Epithelial cell of esophagus (primary cell): ENCODE data around the gene ZNF594.
"Not testable (repeated sequence)": the region's sequence is repeated elsewhere in the genome, so short reads cannot be mapped to it uniquely, and the experiment has no call there.

Source experiments
- DNase-seq: peaks from one replicate; pipeline ENCODE4 v3.0.0; 2010; ENCODE audit warnings: low read depth
- H3K4me3 ChIP-seq: 2 replicates; pipeline ENCODE4 v1.5.1; 2011; ENCODE audit warnings: mild to moderate bottlenecking, low read length, control low read depth
- TF ChIP-seq, protein P1 (sequence below): IDR thresholded peaks from 2 replicates; pipeline ENCODE4 v1.5.1; 2011; ENCODE audit warnings: low read depth, mild to moderate bottlenecking, low read length, control low read depth, inconsistent platforms; ENCODE audit not compliant: insufficient read depth; ENCODE audit errors: missing control alignments

Gene ZNF594

DNA sequence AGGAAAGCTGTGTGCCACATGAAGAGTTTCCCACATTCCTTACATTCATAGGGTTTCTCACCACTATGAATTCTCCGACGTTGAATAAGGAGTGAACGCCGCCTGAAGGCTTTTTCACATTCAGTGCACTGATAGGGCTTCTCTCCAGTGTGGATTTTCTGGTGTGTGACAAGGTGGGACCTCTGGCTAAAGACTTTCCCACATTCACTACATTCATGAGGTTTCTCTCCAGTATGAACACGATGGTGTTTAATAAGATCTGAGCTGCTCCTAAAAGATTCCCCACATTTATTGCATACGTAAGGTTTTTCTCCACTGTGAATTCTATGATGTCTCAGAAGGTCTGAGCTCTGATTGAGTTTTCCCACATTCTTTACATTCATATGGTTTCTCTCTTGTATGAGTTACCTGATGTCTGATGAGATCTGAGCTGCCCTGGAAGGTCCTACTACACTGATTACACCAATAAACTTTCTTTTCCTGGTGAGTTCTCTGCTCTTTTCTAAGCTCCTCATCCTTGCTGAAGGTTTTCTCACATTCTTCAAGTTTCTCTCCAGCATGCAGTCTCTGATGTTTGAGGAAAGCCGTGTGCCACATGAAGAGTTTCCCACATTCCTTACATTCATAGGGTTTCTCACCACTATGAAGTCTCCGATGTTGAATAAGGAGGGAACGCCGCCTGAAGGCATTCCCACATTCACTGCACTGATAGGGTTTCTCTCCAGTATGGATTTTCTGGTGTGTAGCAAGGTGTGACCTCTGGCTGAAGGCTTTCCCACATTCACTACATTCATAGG is 10.0 kb downstream of the ZNF594 start:
- no peak overlapping the region for H3K4me3 ChIP-seq
- TF ChIP-seq, protein P1, sequence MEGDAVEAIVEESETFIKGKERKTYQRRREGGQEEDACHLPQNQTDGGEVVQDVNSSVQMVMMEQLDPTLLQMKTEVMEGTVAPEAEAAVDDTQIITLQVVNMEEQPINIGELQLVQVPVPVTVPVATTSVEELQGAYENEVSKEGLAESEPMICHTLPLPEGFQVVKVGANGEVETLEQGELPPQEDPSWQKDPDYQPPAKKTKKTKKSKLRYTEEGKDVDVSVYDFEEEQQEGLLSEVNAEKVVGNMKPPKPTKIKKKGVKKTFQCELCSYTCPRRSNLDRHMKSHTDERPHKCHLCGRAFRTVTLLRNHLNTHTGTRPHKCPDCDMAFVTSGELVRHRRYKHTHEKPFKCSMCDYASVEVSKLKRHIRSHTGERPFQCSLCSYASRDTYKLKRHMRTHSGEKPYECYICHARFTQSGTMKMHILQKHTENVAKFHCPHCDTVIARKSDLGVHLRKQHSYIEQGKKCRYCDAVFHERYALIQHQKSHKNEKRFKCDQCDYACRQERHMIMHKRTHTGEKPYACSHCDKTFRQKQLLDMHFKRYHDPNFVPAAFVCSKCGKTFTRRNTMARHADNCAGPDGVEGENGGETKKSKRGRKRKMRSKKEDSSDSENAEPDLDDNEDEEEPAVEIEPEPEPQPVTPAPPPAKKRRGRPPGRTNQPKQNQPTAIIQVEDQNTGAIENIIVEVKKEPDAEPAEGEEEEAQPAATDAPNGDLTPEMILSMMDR: no peak
- DNase-seq: no peak

DNA sequence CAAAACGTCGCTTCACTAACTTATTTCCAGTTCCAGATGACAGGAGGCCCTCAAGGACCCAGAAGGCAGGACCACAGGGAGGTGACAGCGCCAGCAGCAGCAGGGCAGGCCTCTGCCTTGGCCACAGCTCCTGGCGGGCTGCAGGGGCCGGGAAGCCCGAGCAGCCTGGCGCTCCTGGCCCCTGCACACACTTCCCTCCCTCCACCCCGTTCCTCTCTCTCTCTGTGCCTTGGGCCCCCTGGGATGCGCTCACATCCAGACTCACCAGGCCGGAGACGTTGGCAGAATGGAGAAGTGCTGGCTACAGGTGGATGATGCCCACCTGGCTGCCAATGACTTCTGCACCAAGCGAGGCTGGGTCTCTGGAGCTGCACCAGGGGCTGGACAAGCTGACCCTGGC is 12.7 kb downstream of the ZNF594 start:
- TF ChIP-seq, protein P1: no peak
- no peak for DNase-seq
- no peak overlapping the region for H3K4me3 ChIP-seq

DNA sequence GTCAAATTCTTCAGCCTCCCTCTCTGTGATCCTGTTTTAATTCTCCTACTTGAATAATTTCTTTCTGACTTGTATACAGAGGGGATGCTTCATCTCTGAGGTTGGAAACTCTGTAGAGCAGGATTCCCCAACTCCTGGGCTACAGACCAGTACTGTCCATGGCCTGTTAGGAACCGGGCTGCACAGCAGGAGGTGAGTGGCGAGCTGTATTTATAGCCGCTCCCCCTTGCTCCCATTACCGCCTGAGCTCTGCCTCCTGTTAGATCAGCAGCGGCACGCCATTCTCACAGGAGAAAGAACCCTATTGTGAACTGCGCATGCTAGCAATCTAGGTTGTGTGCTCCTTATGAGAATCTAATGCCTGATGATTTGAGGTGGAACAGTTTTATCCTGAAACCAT is 16.6 kb downstream of the ZNF594 start:
- not testable (repeated sequence) for DNase-seq, H3K4me3 ChIP-seq

DNA sequence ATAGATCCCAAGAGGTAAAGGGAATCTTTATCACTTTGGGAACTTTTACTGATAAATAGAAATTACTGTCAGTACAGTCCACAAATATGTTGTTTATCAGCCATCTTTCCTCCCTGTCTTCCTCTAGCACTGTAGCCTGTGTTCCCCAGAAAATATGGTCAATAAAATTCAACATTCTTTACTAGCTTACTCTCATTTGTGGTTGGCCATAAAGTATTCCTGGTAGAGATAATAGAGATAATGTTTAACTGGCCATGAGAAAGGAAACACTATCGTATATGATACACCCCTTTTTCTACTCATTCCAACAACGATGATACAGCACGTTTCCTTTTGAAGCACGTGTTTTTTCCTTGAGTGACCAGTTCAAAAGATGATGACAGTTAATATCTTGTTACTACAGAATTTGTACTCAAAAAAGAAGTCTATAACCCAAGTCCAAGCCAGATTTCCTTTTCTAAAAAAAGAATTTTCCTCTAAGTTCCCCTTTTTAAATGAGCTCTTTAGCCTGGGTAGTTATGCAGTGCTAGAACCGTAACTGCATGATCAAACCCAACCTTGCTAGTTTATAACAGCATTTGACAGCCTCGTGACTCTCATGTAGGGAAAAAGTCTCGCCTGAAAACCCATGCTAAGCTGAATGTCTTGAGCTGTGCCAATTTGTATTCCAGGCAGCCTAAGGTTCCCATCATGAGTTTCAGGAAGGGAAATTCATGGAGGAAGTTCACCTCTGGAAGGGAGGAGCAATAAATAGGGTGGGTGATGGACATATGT is 25.7 kb downstream of the ZNF594 start:
- H3K4me3 ChIP-seq, DNase-seq: not testable (repeated sequence)

DNA sequence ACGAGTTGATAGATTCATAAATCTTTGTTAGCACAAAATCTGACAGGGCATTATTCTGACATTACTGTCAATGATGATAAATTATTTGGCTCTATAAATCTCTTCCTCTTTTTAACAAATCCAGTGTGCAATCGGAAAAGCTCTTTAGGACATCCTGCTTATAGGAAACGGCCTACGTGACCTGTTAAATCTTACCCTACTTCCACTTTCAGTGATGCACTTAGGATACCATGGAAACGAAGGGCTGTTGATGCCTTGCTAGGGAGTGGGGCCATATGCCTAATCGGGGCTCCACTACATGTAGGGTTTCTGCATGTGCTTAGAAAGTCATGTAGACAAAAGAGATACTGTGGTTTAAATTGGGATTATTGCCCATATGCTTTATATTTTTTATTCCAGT is 27.2 kb downstream of the ZNF594 start:
- no peak overlapping the region for H3K4me3 ChIP-seq
- no peak for DNase-seq
- TF ChIP-seq, protein P1: no peak

DNA sequence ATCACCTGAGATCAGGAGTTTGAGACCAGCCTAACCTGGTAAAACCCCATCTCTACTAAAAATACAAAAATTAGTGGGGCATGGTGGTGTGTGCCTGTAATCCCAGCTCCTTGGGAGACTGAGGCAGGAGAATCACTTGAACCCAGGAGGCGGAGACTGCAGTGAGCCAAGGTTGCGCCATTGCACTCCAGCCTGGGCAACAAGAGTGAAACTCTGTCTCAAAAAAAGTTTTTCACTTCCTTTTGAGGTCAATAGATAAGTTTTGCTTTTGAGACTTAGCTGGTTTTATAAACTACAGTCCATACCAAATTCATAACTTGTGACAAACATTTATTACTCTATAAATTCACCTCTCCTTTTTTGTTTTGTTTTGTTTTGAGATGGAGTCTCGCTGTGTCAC is 29.9 kb downstream of the ZNF594 start:
- H3K4me3 ChIP-seq, DNase-seq: not testable (repeated sequence)

DNA sequence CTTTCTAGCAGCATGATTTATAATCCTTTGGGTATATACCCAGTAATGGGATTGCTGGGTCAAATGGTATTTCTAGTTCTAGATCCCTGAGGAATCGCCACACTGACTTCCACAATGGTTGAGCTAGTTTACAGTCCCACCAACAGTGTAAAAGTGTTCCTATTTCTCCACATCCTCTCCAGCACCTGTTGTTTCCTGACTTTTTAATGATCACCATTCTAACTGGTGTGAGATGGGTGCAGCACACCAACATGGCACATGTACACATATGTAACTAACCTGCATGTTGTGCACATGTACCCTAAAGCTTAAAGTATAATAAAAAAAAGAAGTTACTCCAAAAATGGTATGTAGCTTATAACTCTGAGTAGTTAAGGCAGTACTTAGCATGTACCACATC is 31.0 kb downstream of the ZNF594 start:
- H3K4me3 ChIP-seq, DNase-seq: not testable (repeated sequence)

DNA sequence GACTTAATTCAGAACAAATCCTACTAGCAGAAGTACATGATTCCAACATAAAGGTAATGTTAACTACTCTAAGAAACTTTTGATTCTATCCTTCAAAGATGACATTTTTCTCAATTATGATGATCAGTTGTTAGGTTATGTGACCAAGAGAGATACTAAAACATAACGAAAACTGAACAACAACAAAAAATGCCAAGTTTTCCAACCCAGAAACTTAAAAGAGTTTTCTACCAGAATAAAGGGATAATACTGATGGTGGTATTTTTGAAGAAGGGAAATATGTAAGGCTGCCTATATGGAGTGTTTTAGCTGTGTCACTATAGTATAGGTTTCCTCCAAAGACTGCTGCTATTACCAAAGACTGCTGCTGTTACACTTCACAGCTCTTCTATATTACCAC is 45.5 kb downstream of the ZNF594 start:
- not testable (repeated sequence) for H3K4me3 ChIP-seq, DNase-seq

DNA sequence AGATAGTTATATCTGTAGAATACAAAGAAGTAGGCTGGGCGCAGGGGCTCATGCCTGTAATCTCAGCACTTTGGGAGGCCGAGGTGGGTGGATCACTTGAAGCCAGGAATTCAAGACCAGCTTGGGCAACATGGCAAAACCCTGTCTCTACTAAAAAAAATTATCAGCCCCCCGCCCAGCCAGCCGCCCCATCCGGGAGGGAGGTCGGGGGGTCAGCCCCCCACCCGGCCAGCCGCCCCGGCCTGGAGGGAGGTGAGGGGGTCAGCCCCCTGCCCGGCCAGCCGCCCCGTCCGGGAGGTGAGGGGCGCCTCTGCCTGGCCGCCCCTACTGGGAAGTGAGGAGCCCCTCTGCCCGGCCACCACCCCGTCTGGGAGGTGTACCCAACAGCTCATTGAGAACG is 48.8 kb downstream of the ZNF594 start:
- H3K4me3 ChIP-seq, DNase-seq: not testable (repeated sequence)

DNA sequence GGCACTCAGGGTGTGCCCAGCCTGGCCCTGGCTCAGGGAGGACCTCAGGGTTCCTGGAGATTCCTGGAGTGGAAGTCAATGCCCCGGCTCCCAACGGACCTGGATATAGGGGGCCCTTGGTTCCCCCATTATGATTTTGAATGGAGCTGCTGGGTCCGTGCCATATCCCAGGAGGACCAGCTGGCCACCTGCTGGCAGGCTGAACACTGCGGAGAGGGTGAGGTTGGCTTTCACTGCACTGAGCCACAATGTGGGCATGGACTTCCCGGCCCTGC is 52.3 kb downstream of the ZNF594 start:
- TF ChIP-seq, protein P1: no peak
- DNase-seq: no peak
- H3K4me3 ChIP-seq: no peak overlapping the region
